Measurements from ENCODE around the gene FSCN2. TPM values are rescaled to one million over a fixed set of nuclear protein-coding genes. Genes with fewer than 3 reads are reported as not detected.

The FSCN2 gene
- total RNA-seq, 4 donors from 2014 or later: 0.20 to 0.46 TPM; not detected in 2

DNA sequence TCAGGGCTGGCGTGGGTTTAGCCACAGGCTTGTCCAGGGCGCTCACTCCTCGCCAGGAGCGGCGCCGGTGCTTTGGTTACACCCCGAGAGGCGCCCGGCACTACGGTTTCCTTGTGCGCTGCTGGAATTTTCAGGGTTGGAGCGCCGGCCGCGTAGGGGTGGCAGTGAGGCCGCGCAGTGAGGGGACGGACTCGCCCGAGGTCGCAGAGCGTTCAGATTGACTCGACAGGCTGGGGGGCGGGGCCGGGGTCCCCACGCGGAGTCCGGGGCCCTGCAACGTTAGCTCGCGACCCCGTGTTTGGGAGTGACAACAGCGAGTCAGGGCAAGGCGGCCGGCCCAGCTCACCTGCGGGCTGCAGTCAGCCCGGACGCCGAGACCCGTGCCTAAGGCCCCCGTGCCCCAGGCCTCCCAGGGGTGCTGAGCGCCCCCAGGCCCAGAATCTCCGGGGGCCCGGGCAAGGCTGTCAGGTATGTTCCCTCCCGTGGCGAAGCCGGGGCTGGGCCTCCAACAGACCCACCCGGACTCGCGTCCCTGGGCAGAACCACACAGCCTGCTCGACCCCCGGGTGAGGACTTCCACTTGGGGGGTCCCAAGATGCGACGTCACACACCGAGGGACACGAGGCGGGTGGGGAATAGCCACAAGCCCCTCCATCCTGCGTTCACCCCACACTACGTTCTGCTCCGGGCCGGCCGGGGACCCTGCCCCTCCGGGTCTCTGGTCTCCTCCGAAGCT lies 14.3 kb upstream of the FSCN2 start:
- Histone ChIP-seq H3K27ac (peak overlapping the region; percentile 91 to 100 (median 99)), H3K27me3 (peaks cover 0 to 4% (median 0%) of the 10 kb centered on the region in 3 donors), H3K9me3 (no peaks in the 10 kb centered on the region), H3K4me1 (peaks cover 30 to 45% of the 10 kb centered on the region in 2 donors), H3K36me3 (peaks cover 0 to 30% of the 10 kb centered on the region in 2 donors), H3K4me3 (peak overlapping the region; percentile 76 to 95 (median 86))
- in situ Hi-C loops (cut with MboI; ENCODE audit: low sequenced_read_pairs in 4 of 4) (no loop called here), intact Hi-C loops (cut with DNase I; ENCODE audit: low total_unique reads) (loop anchor here (2.0 to 5.0 kb wide), 2 partner anchors 38 to 119 kb away; partner anchors contain the start of genes BAHCC1 and FAAP100)
- peak; percentile 33 to 48 for ATAC-seq
- DNase-seq: peak; percentile 36 to 67
- TF ChIP-seq POLR2A (IDR thresholded peaks at IDR 0.05) (no peak), CTCF (IDR thresholded peaks at IDR 0.05 in 4 of 5, conservative IDR thresholded peaks at IDR 0.05 in 1 of 5) (no peak)

- Histone ChIP-seq H3K4me1 (peaks cover 30 to 44% of the 10 kb centered on the region in 2 donors), H3K36me3 (peaks cover 0 to 27% of the 10 kb centered on the region in 2 donors), H3K9me3 (no peaks in the 10 kb centered on the region), H3K27me3 (peaks cover 0 to 7% (median 0%) of the 10 kb centered on the region in 3 donors), H3K27ac (peak overlapping the region; percentile 91 to 100 (median 99)), H3K4me3 (peak overlapping the region; percentile 76 to 95 (median 86))
- DNase-seq (no peak), ATAC-seq (no peak)
- in situ Hi-C loops (cut with MboI; ENCODE audit: low sequenced_read_pairs in 4 of 4) (no loop called here), intact Hi-C loops (cut with DNase I; ENCODE audit: low total_unique reads) (loop anchor here (5.0 kb wide), 1 partner anchor 38 kb away; the partner anchor contains the start of gene FAAP100)
- no peak for TF ChIP-seq CTCF (IDR thresholded peaks at IDR 0.05 in 4 of 5, conservative IDR thresholded peaks at IDR 0.05 in 1 of 5)
- no peak for TF ChIP-seq POLR2A (IDR thresholded peaks at IDR 0.05)
Measured at GRCh38 chr17:81514489-81514738, 13.8 kb upstream of the FSCN2 start.

GRCh38 chr17:81514739-81515529 lies 13.2 kb upstream of the FSCN2 start:
- ATAC-seq: peak; percentile 33 to 42
- Histone ChIP-seq H3K27ac (peak overlapping the region; percentile 91 to 100 (median 99)), H3K9me3 (no peaks in the 10 kb centered on the region), H3K36me3 (peaks cover 0 to 22% of the 10 kb centered on the region in 2 donors), H3K4me3 (peak overlapping the region; percentile 76 to 95 (median 86)), H3K4me1 (peaks cover 28 to 44% of the 10 kb centered on the region in 2 donors), H3K27me3 (peaks cover 0 to 12% (median 4%) of the 10 kb centered on the region in 3 donors)
- in situ Hi-C loops (cut with MboI; ENCODE audit: low sequenced_read_pairs in 4 of 4): no loop called here
- DNase-seq: peak; percentile 61 to 77
- TF ChIP-seq POLR2A (IDR thresholded peaks at IDR 0.05) (peak; percentile 89), CTCF (IDR thresholded peaks at IDR 0.05 in 4 of 5, conservative IDR thresholded peaks at IDR 0.05 in 1 of 5) (no peak)
- intact Hi-C loops (cut with DNase I; ENCODE audit: low total_unique reads): loop anchor here (5.0 kb wide), 1 partner anchor 37 kb away; the partner anchor contains the start of gene FAAP100

DNA sequence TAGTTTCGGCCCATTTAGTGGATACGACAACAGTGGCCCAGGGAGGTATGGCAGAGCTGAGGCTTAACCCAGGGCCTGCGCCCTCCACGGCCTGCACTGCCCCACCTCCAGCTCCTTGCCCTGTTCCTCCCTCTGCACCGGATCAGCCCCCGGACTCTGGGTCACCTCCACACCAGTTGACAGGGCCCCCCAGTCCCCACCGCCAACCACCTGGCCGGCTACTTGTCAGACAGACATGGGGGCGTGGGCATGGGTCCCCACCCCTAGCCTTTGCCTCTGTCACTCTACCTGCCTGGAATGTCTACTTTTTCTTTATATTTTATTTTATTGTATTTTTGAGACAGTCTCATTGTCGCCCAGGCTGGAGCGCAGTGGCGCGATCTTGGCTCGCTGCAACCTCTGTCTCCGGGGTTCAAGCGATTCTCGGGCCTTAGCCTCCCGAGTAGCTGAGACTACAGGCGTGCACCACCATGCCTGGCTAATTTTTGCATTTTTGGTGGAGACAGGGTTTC lies 12.6 kb upstream of the FSCN2 start:
- no peak for TF ChIP-seq CTCF (IDR thresholded peaks at IDR 0.05 in 4 of 5, conservative IDR thresholded peaks at IDR 0.05 in 1 of 5)
- ATAC-seq (no peak), DNase-seq (no peak)
- Histone ChIP-seq H3K4me3 (peak overlapping the region; percentile 76 to 95 (median 86)), H3K27me3 (peaks cover 0 to 17% (median 7%) of the 10 kb centered on the region in 3 donors), H3K36me3 (peaks cover 0 to 16% of the 10 kb centered on the region in 2 donors), H3K4me1 (peaks cover 25 to 44% of the 10 kb centered on the region in 2 donors), H3K27ac (peak overlapping the region; percentile 91 to 100 (median 99)), H3K9me3 (no peaks in the 10 kb centered on the region)
- in situ Hi-C loops (cut with MboI; ENCODE audit: low sequenced_read_pairs in 4 of 4): no loop called here
- intact Hi-C loops (cut with DNase I; ENCODE audit: low total_unique reads): no loop called here
